K562 (cell line): Measurements from ENCODE around the gene NXF3.

ENCODE experiments used
- PCBP1 ChIP-seq: fragments of 200-400 bp; formaldehyde crosslinking; IDR thresholded peaks from 2 replicates; pipeline ENCODE4 v1.6.1; 2018; ENCODE audit warnings: mild to moderate bottlenecking, low read depth, low read length; ENCODE audit not compliant: poor library complexity, severe bottlenecking
- TF ChIP-seq, protein P1 (sequence below), 3 experiments: IDR thresholded peaks in 2 of 3; conservative IDR thresholded peaks in 1 of 3; 2 replicates each; pipeline ENCODE4 v1.5.1; 2011 to 2012; ENCODE audit warnings: low read length in 3 of 3, mild to moderate bottlenecking in 3 of 3, control low read depth in 2 of 3, improper control_type of control experiment in 1 of 3, inconsistent platforms in 1 of 3, low read depth in 1 of 3, mixed read lengths in 1 of 3, moderate library complexity in 1 of 3; ENCODE audit not compliant: insufficient read depth in 2 of 3

DNA sequence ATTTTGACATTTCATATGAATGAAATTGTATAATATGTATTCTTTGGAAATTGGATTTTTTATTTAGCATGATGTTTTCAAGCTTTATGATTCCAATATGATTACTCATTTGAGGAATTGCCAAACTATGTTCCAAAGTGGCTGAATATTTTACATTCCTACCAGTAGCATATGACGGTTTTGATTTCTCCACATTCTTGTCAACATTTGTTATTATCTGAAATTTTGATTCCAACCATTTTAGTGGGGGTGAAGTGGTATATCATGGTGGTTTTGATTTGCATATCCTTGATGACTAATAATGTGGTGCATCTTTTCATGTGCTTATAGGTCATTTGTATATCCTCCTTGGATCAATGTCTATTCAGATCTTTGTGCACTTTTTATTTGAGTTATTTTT is 26.3 kb downstream of the NXF3 start:
- TF ChIP-seq PCBP1 = no peak
- TF ChIP-seq, protein P1, sequence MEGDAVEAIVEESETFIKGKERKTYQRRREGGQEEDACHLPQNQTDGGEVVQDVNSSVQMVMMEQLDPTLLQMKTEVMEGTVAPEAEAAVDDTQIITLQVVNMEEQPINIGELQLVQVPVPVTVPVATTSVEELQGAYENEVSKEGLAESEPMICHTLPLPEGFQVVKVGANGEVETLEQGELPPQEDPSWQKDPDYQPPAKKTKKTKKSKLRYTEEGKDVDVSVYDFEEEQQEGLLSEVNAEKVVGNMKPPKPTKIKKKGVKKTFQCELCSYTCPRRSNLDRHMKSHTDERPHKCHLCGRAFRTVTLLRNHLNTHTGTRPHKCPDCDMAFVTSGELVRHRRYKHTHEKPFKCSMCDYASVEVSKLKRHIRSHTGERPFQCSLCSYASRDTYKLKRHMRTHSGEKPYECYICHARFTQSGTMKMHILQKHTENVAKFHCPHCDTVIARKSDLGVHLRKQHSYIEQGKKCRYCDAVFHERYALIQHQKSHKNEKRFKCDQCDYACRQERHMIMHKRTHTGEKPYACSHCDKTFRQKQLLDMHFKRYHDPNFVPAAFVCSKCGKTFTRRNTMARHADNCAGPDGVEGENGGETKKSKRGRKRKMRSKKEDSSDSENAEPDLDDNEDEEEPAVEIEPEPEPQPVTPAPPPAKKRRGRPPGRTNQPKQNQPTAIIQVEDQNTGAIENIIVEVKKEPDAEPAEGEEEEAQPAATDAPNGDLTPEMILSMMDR (IDR thresholded peaks at IDR 0.05 in 2 of 3, conservative IDR thresholded peaks at IDR 0.05 in 1 of 3; ENCODE audit: insufficient read depth in 2 of 3, low read depth in 1 of 3, low read length in 3 of 3) = no peak
